HG03521 (cell line): ENCODE measurements around the gene LY6G6C.

Source experiments
- ATAC-seq: cut with Tn5 transposase; IDR thresholded peaks from one replicate; pipeline ENCODE4 v1.9.1; 2021; ENCODE audit warnings: mild to moderate bottlenecking, moderate library complexity; ENCODE audit not compliant: unreplicated experiment

Gene LY6G6C

GRCh38 chr6:31727717-31728671, 6.4 kb upstream of the LY6G6C start:
- ATAC-seq, result no peak

- no peak for ATAC-seq
Observed at GRCh38 chr6:31727034-31727716, 5.6 kb upstream of the LY6G6C start.

GRCh38 chr6:31725502-31726350, 4.2 kb upstream of the LY6G6C start:
- ATAC-seq, result no peak

- ATAC-seq, result no peak
Observed at GRCh38 chr6:31723980-31724691, 2.6 kb upstream of the LY6G6C start.

GRCh38 chr6:31723245-31723979, 1.9 kb upstream of the LY6G6C start, which contains the start of gene MPIG6B:
Gene MPIG6B (plus strand): TSS chr6:31723373. CDS start chr6:31723384, 11 bp downstream.
- ATAC-seq, result no peak

- ATAC-seq, result no peak
Observed at GRCh38 chr6:31722173-31722572, 627 bp upstream of the LY6G6C start.

- no peak for ATAC-seq
Observed at GRCh38 chr6:31720196-31720770, 1.3 kb downstream of the LY6G6C start.

- no peak for ATAC-seq
Observed at GRCh38 chr6:31719001-31719400, 2.5 kb downstream of the LY6G6C start.

GRCh38 chr6:31718265-31718664, 3.3 kb downstream of the LY6G6C start:
- no peak for ATAC-seq

- ATAC-seq, result no peak
Observed at GRCh38 chr6:31717499-31718222, 3.9 kb downstream of the LY6G6C start.

- ATAC-seq, result no peak
Observed at GRCh38 chr6:31715022-31715958, 6.3 kb downstream of the LY6G6C start, which contains the start of gene LY6G6D. Gene LY6G6D (plus strand): TSS chr6:31715348. CDS start chr6:31715356, 8 bp downstream.

- ATAC-seq, result no peak
Observed at GRCh38 chr6:31713991-31714684, 7.4 kb downstream of the LY6G6C start.

GRCh38 chr6:31713465-31713864, 8.1 kb downstream of the LY6G6C start:
- no peak for ATAC-seq

GRCh38 chr6:31712296-31712695, 9.2 kb downstream of the LY6G6C start:
- no peak for ATAC-seq

GRCh38 chr6:31711233-31711632, 10.3 kb downstream of the LY6G6C start:
- no peak for ATAC-seq

GRCh38 chr6:31710523-31711219, 10.9 kb downstream of the LY6G6C start:
- ATAC-seq, result no peak
